OCI-LY3 (cell line): ENCODE data around the gene TM4SF18.
"Not testable (repeated sequence)": the region's sequence is repeated elsewhere in the genome, so short reads cannot be mapped to it uniquely, and the experiment has no call there.

Experiments
- H2AFZ ChIP-seq: fragments of 200-600, 300-600 bp; shearing (Covaris generic); 2 replicates; pipeline ENCODE4 v1.6.0; 2014; ENCODE audit warnings: antibody characterized with exemption, low read depth, low read length
- H3K27ac ChIP-seq: fragments of 200-600, 300-600 bp; sonication (generic); 2 replicates; pipeline ENCODE4 v1.5.1; 2014; ENCODE audit warnings: mild to moderate bottlenecking, low read length, moderate library complexity, mixed read lengths
- H3K27me3 ChIP-seq: fragments of 200-600, 300-600 bp; sonication (generic); 2 replicates; pipeline ENCODE4 v1.6.1; 2014; ENCODE audit warnings: low read depth, low read length, mixed read lengths
- H3K36me3 ChIP-seq: fragments of 200-600, 300-600 bp; sonication (generic); replicated peaks from 2 replicates; pipeline ENCODE3; 2014; ENCODE audit warnings: low read depth, low read length, mixed read lengths
- H3K4me1 ChIP-seq: fragments of 300-600, 200-600 bp; sonication (generic); 2 replicates; pipeline ENCODE4 v1.6.1; 2014; ENCODE audit warnings: low read length, mixed read lengths
- H3K4me2 ChIP-seq: fragments of 200-600, 300-600 bp; sonication (generic); 2 replicates; pipeline ENCODE4 v1.6.1; 2014; ENCODE audit warnings: low read length, mixed read lengths
- H3K4me3 ChIP-seq: fragments of 300-600, 200-600 bp; sonication (generic); 2 replicates; pipeline ENCODE4 v1.5.1; 2014; ENCODE audit warnings: antibody characterized with exemption, mild to moderate bottlenecking, low read length, moderate library complexity
- H3K79me2 ChIP-seq: fragments of 300-600, 200-600 bp; shearing (Covaris generic); 2 replicates; pipeline ENCODE4 v1.6.1; 2014; ENCODE audit warnings: mild to moderate bottlenecking, low read length, mixed read lengths
- H3K9ac ChIP-seq: fragments of 300-600, 200-600 bp; shearing (Covaris generic); 2 replicates; pipeline ENCODE4 v1.6.0; 2014; ENCODE audit warnings: mild to moderate bottlenecking, low read length, moderate library complexity
- H3K9me3 ChIP-seq: fragments of 200-600, 300-600 bp; shearing (Covaris generic); 2 replicates; pipeline ENCODE4 v1.6.1; 2014; ENCODE audit warnings: low read length, mixed read lengths; ENCODE audit not compliant: insufficient read depth
- H4K20me1 ChIP-seq: fragments of 200-600, 300-600 bp; sonication (generic); 2 replicates; pipeline ENCODE4 v1.6.1; 2016; ENCODE audit warnings: low read length, mixed read lengths; ENCODE audit not compliant: insufficient read depth
- CTCF ChIP-seq: fragments of 200-600, 300-600 bp; sonication (generic); IDR thresholded peaks from 2 replicates; pipeline ENCODE4 v1.5.1; 2014; ENCODE audit warnings: antibody characterized with exemption, low read length, low read depth
- EZH2phosphoT487 ChIP-seq: fragments of 200-600 bp; shearing (Covaris generic); IDR thresholded peaks from 2 replicates; pipeline ENCODE4 v1.6.1; 2018; ENCODE audit warnings: antibody characterized with exemption, mixed run types, low read depth

Gene TM4SF18

DNA sequence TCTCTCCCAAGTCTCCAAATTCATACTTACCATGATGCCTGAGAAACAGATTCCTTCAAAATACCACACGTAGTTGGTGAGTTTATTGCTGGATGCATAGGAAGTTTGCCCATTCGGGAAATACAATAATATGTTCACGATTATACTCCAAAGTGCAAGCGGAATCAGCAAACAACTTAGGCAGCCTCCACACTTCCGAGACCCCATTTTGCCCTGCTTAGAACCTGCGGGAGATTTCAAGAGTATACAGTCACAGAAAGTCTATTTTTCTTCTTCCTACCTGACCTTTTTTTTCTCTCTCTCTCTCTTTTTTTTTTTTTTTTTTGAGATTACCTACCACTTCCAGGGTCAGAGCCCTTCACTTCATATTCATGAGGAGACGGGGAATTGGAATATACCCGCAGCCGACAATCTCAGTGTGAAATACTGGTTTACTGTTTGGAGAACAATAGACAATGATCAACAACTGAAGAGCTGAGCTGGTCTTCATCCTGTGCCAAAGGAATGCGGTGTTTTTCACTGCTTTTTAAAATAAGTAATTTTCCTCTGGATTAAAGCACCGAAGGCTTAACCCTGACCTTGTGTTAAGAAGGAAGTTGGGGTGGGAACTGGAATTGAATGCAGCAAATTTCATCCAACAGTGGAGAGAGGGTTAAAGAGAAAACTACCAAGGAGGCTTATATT, at the start of gene TM4SF18:
Gene TM4SF18 (minus strand): TSS at position 461 of the 684 bp plus-strand sequence. CDS start 254 bp downstream, at position 207.
- TF ChIP-seq CTCF (no peak), EZH2phosphoT487 (no peak)
- no peak within 1 kb of the TSS for H3K4me3 ChIP-seq
- H2AFZ ChIP-seq = no peak within 1 kb of the TSS
- H3K36me3 ChIP-seq = no peaks in the 10 kb centered on the region
- no peak within 1 kb of the TSS for H3K27ac ChIP-seq
- no peaks in the 10 kb centered on the region for H3K4me1 ChIP-seq
- H3K9me3 ChIP-seq = no peaks in the 10 kb centered on the region
- no peak within 1 kb of the TSS for H3K4me2 ChIP-seq
- H3K27me3 ChIP-seq = peaks cover 36% of the 10 kb centered on the region
- H3K9ac ChIP-seq = no peak within 1 kb of the TSS
- H3K79me2 ChIP-seq = no peaks in the 10 kb centered on the region
- no peaks in the 10 kb centered on the region for H4K20me1 ChIP-seq

- H3K9ac ChIP-seq = no peak overlapping the region
- no peaks in the 10 kb centered on the region for H3K9me3 ChIP-seq
- no peaks in the 10 kb centered on the region for H3K79me2 ChIP-seq
- peaks cover 8% of the 10 kb centered on the region for H3K4me1 ChIP-seq
- no peaks in the 10 kb centered on the region for H3K36me3 ChIP-seq
- H4K20me1 ChIP-seq = no peaks in the 10 kb centered on the region
- H3K4me2 ChIP-seq = no peak overlapping the region
- TF ChIP-seq CTCF (no peak), EZH2phosphoT487 (no peak)
- no peaks in the 10 kb centered on the region for H3K27me3 ChIP-seq
- no peak overlapping the region for H3K27ac ChIP-seq
- H3K4me3 ChIP-seq = no peak overlapping the region
- no peak overlapping the region for H2AFZ ChIP-seq
These were observed 49.1 kb upstream of the TM4SF18 start for GRCh38 chr3:149382518-149382917.

- Histone ChIP-seq H2AFZ (no peak overlapping the region), H3K4me3 (no peak overlapping the region), H3K79me2 (no peaks in the 10 kb centered on the region), H3K9ac (no peak overlapping the region), H3K4me1 (peaks cover 6% of the 10 kb centered on the region), H3K27me3 (no peaks in the 10 kb centered on the region), H4K20me1 (no peaks in the 10 kb centered on the region), H3K36me3 (no peaks in the 10 kb centered on the region), H3K4me2 (no peak overlapping the region), H3K9me3 (no peaks in the 10 kb centered on the region), H3K27ac (no peak overlapping the region)
- TF ChIP-seq CTCF (no peak), EZH2phosphoT487 (no peak)
These were observed 48.6 kb upstream of the TM4SF18 start for GRCh38 chr3:149382101-149382467.

- Histone ChIP-seq H3K4me2 (no peak overlapping the region), H3K79me2 (no peaks in the 10 kb centered on the region), H3K27me3 (no peaks in the 10 kb centered on the region), H3K4me1 (peaks cover 4% of the 10 kb centered on the region; the same call in 1 of the 2 replicates), H3K9ac (no peak overlapping the region), H4K20me1 (no peaks in the 10 kb centered on the region), H3K36me3 (no peaks in the 10 kb centered on the region), H3K4me3 (no peak overlapping the region), H3K27ac (no peak overlapping the region), H3K9me3 (no peaks in the 10 kb centered on the region), H2AFZ (no peak overlapping the region)
- TF ChIP-seq CTCF (no peak), EZH2phosphoT487 (no peak)
These were observed 48.0 kb upstream of the TM4SF18 start for GRCh38 chr3:149381173-149382100.

GRCh38 chr3:149380220-149380619, 46.8 kb upstream of the TM4SF18 start:
- not testable (repeated sequence) for H3K4me3 ChIP-seq

More at GRCh38 chr3:149380220-149380619, 46.8 kb upstream of the TM4SF18 start:
- not testable (repeated sequence) for H2AFZ ChIP-seq, H3K79me2 ChIP-seq, H3K27me3 ChIP-seq, H3K9ac ChIP-seq, H4K20me1 ChIP-seq, H3K27ac ChIP-seq, H3K36me3 ChIP-seq, H3K4me1 ChIP-seq, H3K4me2 ChIP-seq, H3K9me3 ChIP-seq
